ENCODE measurements around the gene PPP1R9B. TPM values are rescaled to one million over a fixed set of nuclear protein-coding genes. Genes with fewer than 3 reads are reported as not detected.

The PPP1R9B gene
- total RNA-seq, 2 experiments from 2014 or later = 110 to 117 TPM

DNA sequence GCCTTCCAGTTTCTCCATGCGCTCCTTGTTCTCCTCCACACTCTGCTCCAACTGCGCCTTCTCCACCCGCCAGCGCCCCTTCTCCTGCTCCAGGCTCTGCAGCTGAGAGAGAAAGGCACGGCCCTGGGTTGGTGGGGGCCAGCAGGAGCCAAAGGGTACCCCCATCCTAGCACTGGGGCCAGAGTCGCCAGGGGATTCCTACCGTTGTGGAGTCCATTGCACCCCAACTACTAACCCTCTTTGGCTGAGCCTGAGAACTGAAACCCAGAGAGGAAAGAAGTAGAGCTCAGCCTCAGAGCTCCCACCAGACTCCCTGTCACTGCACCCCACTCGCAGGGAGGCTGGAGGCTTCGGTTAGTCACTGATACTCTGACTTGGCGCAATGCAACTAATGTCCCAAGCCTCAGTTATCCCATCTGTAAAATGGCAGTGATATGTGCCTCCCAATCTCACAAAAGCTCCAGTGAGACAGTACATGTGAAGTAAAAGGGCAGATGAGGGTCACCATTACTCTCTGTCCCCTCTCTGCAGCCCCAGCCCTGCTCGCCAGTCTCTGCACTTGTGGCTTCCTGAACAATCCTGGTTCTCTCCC lies 14.3 kb downstream of the PPP1R9B start:
- no peak for DNase-seq
- ChIA-PET POLR2A (no interaction called here), CTCF (interaction anchor here (0.8 to 1.7 kb wide), 6 partner anchors 9 to 61 kb away, joined by 3 to 4 read pairs (median 4); no protein-coding TSS in a partner anchor)
- Mint-ChIP-seq H3K4me1 (peaks cover 32% of the 10 kb centered on the region), H3K27ac (no peak overlapping the region), H3K27me3 (peaks cover 3% of the 10 kb centered on the region), H3K36me3 (ENCODE audit: low read depth) (peaks cover 58% of the 10 kb centered on the region), H3K9me3 (no peaks in the 10 kb centered on the region), H3K4me3 (no peak overlapping the region)

- ChIA-PET POLR2A (no interaction called here), CTCF (interaction anchor here (0.8 to 1.7 kb wide), 4 partner anchors 10 to 61 kb away, joined by 3 to 4 read pairs (median 4); no protein-coding TSS in a partner anchor)
Measured at GRCh38 chr17:50135316-50136095, 15.0 kb downstream of the PPP1R9B start.

GRCh38 chr17:50134206-50135110 lies 16.0 kb downstream of the PPP1R9B start:
- no peak for DNase-seq
- no peak overlapping the region for H3K27ac Mint-ChIP-seq
- H3K4me1 Mint-ChIP-seq = peaks cover 24% of the 10 kb centered on the region
- no peaks in the 10 kb centered on the region for H3K9me3 Mint-ChIP-seq
- CTCF ChIA-PET = interaction anchor here (0.5 to 1.0 kb wide), 3 partner anchors 17 to 1761 kb away, joined by 3 read pairs; no protein-coding TSS in a partner anchor
- H3K27me3 Mint-ChIP-seq = peaks cover 12% of the 10 kb centered on the region
- POLR2A ChIA-PET = no interaction called here
- no peak overlapping the region for H3K4me3 Mint-ChIP-seq
- H3K36me3 Mint-ChIP-seq (ENCODE audit: low read depth) = peaks cover 47% of the 10 kb centered on the region

More at GRCh38 chr17:50135316-50136095, 15.0 kb downstream of the PPP1R9B start:
- H3K36me3 Mint-ChIP-seq (ENCODE audit: low read depth) = peaks cover 56% of the 10 kb centered on the region
- no peak overlapping the region for H3K27ac Mint-ChIP-seq
- peaks cover 9% of the 10 kb centered on the region for H3K27me3 Mint-ChIP-seq
- peaks cover 31% of the 10 kb centered on the region for H3K4me1 Mint-ChIP-seq
- no peak overlapping the region for H3K4me3 Mint-ChIP-seq
- DNase-seq = no peak
- H3K9me3 Mint-ChIP-seq = no peaks in the 10 kb centered on the region

DNA sequence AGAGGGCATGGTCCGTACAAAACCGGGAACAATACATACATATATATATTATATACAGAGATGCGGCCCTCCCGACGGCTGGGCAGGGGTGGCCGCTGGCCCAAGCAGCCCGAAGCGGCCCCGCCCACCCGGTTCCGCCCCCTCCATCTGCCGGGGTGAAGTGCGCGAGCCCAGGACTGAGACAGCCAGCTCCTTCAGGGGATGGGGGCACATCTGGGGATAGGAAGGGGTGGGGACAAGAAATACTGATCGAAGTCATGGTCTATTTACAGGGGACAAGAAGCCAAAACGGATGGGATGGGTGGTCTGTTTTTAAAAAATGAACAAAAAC lies 16.7 kb downstream of the PPP1R9B start:
- peaks cover 43% of the 10 kb centered on the region for H3K36me3 Mint-ChIP-seq (ENCODE audit: low read depth)
- H3K4me1 Mint-ChIP-seq = peaks cover 23% of the 10 kb centered on the region
- DNase-seq = no peak
- H3K9me3 Mint-ChIP-seq = no peaks in the 10 kb centered on the region
- POLR2A ChIA-PET = no interaction called here
- H3K4me3 Mint-ChIP-seq = no peak overlapping the region
- H3K27ac Mint-ChIP-seq = no peak overlapping the region
- CTCF ChIA-PET = interaction anchor here (0.5 kb wide), 2 partner anchors 17 to 313 kb away, joined by 3 read pairs; partner anchors contain the start of gene PPP1R9B
- peaks cover 15% of the 10 kb centered on the region for H3K27me3 Mint-ChIP-seq

- Mint-ChIP-seq H3K27me3 (peaks cover 21% of the 10 kb centered on the region), H3K9me3 (no peaks in the 10 kb centered on the region), H3K36me3 (ENCODE audit: low read depth) (peaks cover 40% of the 10 kb centered on the region), H3K27ac (no peak overlapping the region), H3K4me1 (peaks cover 24% of the 10 kb centered on the region), H3K4me3 (no peak overlapping the region)
- ChIA-PET POLR2A (no interaction called here), CTCF (interaction anchor here (0.5 to 1.7 kb wide), 4 partner anchors 10 to 39 kb away, joined by 3 to 7 read pairs (median 4); partner anchors contain the start of genes PDK2 and PPP1R9B)
- no peak for DNase-seq
Measured at GRCh38 chr17:50133028-50133768, 17.3 kb downstream of the PPP1R9B start.

- Mint-ChIP-seq H3K4me3 (no peak overlapping the region), H3K27ac (peak overlapping the region; percentile 10), H3K36me3 (ENCODE audit: low read depth) (peaks cover 30% of the 10 kb centered on the region), H3K4me1 (peaks cover 25% of the 10 kb centered on the region), H3K9me3 (no peaks in the 10 kb centered on the region), H3K27me3 (peaks cover 30% of the 10 kb centered on the region)
- POLR2A ChIA-PET = no interaction called here
- DNase-seq = no peak
- CTCF ChIA-PET = interaction anchor here (1.6 to 3.1 kb wide), 3 partner anchors 14 to 38 kb away, joined by 5 to 17 read pairs (median 7); partner anchors contain the start of gene PDK2
Measured at GRCh38 chr17:50132104-50132794, 18.2 kb downstream of the PPP1R9B start.

GRCh38 chr17:50130559-50131305 lies 19.7 kb downstream of the PPP1R9B start:
- Mint-ChIP-seq H3K36me3 (ENCODE audit: low read depth) (peaks cover 17% of the 10 kb centered on the region), H3K27me3 (peaks cover 32% of the 10 kb centered on the region), H3K9me3 (no peaks in the 10 kb centered on the region), H3K4me1 (peaks cover 25% of the 10 kb centered on the region), H3K27ac (no peak overlapping the region), H3K4me3 (peak overlapping the region; percentile 44)
- no peak for DNase-seq
- ChIA-PET POLR2A (interaction anchor here (0.6 kb wide), 1 partner anchor 16 kb away, joined by 5 read pairs; no protein-coding TSS in a partner anchor), CTCF (interaction anchor here (0.6 to 3.1 kb wide), 5 partner anchors 9 to 43 kb away, joined by 3 to 17 read pairs (median 4); partner anchors contain the start of gene PPP1R9B)

DNA sequence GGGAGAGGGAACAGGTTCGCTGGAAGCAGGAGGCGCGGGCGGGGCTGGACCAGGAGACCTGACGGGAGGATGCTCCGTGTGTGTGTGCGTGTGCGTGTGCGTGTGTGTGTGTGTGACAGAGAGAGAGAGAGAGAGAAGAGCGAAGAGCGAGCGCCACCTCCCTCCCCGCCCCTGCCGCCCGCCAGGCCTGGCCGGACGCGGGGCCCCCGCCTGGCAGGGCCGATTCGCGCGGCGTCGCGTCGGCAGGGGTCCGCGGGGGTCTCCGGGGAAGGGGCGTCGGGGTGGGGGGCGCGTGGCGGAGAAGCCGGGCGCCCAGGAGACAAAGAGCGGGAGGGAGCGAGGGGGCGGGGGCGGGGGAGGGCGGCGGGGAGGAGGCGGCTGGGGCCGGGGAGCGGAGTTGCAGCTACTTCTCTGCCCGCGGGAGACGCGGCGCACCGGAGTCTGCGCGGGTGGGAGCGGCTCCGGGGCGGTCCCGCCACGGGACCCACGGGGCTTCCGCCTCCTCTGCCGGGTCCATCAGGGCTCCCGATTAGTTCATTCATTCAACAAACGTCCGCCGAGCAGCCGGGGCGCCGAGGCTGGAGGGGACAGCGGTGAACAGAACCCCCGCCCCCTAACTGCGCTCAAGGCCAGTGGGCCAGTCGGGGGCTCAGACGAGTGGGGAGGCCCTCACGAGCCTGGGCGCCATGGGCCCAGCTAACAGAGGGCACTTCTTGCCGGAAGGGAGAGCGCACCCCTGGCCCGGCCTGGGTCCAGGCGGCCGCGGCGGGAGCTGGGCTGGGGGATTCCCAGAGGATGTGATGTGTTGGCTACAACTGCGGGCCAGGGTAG lies 20.5 kb downstream of the PPP1R9B start, which contains the start of gene SAMD14:
Gene SAMD14 (minus strand): TSS at position 433 of the 831 bp plus-strand sequence. CDS start 5,201 bp downstream, outside the sequence.
- peaks cover 25% of the 10 kb centered on the region for H3K4me1 Mint-ChIP-seq
- peak; percentile 52 for DNase-seq
- H3K27ac Mint-ChIP-seq = peak within 1 kb of the TSS; percentile 81
- peaks cover 17% of the 10 kb centered on the region for H3K36me3 Mint-ChIP-seq (ENCODE audit: low read depth)
- peaks cover 37% of the 10 kb centered on the region for H3K27me3 Mint-ChIP-seq
- CTCF ChIA-PET = interaction anchor here (0.9 to 3.1 kb wide), 4 partner anchors 10 to 20 kb away, joined by 3 to 17 read pairs (median 4); partner anchors contain the start of gene PPP1R9B
- POLR2A ChIA-PET = interaction anchor here (0.6 kb wide), 1 partner anchor 17 kb away, joined by 5 read pairs; no protein-coding TSS in a partner anchor
- no peaks in the 10 kb centered on the region for H3K9me3 Mint-ChIP-seq
- peak within 1 kb of the TSS; percentile 51 for H3K4me3 Mint-ChIP-seq

GRCh38 chr17:50129353-50129727 lies 21.1 kb downstream of the PPP1R9B start:
- peaks cover 17% of the 10 kb centered on the region for H3K36me3 Mint-ChIP-seq (ENCODE audit: low read depth)
- CTCF ChIA-PET = interaction anchor here (1.7 to 3.1 kb wide), 2 partner anchors 10 to 11 kb away, joined by 4 to 17 read pairs; no protein-coding TSS in a partner anchor
- POLR2A ChIA-PET = no interaction called here
- H3K27ac Mint-ChIP-seq = no peak overlapping the region
- no peaks in the 10 kb centered on the region for H3K9me3 Mint-ChIP-seq
- DNase-seq = no peak
- H3K4me1 Mint-ChIP-seq = peaks cover 25% of the 10 kb centered on the region
- peaks cover 37% of the 10 kb centered on the region for H3K27me3 Mint-ChIP-seq
- H3K4me3 Mint-ChIP-seq = peak overlapping the region; percentile 51

Measured in activated CD4-positive, alpha-beta T cell treated with anti-CD3 and anti-CD28 coated beads, Interleukin-2, amount 10 ng/mL, durations not matched to agents 7 days and 5 days (primary cell).